ENCODE data around the gene CPXM1. TPM values are rescaled to one million over a fixed set of nuclear protein-coding genes. Genes with fewer than 3 reads are reported as not detected.

CPXM1 gene
- total and polyA plus RNA-seq, 2 donors from 2014 or later = 5.2 to 7.1 TPM

- Histone ChIP-seq H3K9ac (ENCODE audit: low read length in 3 of 3) (no peak overlapping the region), H3K4me3 (ENCODE audit: low read length in 3 of 3) (no peak overlapping the region), H3K27ac (ENCODE audit: low read depth in 2 of 2, low read length in 2 of 2) (no peak overlapping the region), H3K36me3 (ENCODE audit: control insufficient read depth in 2 of 3, insufficient read depth in 3 of 3, low read length in 3 of 3) (no peaks in the 10 kb centered on the region), H3K9me3 (ENCODE audit: control insufficient read depth in 2 of 3, insufficient read depth in 1 of 3, low read length in 3 of 3) (no peaks in the 10 kb centered on the region), H3K4me1 (ENCODE audit: control insufficient read depth in 2 of 3, insufficient read depth in 2 of 3, low read depth in 1 of 3, low read length in 3 of 3) (no peaks in the 10 kb centered on the region), H3K27me3 (ENCODE audit: control insufficient read depth, insufficient read depth, low read length) (peaks cover 8% of the 10 kb centered on the region)
- FAIRE-seq (no peak), DNase-seq (peak in 2 of 5 donors; percentile 4 to 5)
- TF ChIP-seq CTCF (IDR thresholded peaks at IDR 0.05; ENCODE audit: borderline replicate concordance, extremely low read depth, insufficient read depth) = no peak
- intact Hi-C loops (cut with DNase I) = no loop called here
These were observed 54.3 kb downstream of the CPXM1 start for GRCh38 chr20:2745936-2746635.

- TF ChIP-seq CTCF (IDR thresholded peaks at IDR 0.05; ENCODE audit: borderline replicate concordance, extremely low read depth, insufficient read depth) = no peak
- Histone ChIP-seq H3K4me1 (ENCODE audit: control insufficient read depth in 2 of 3, insufficient read depth in 2 of 3, low read depth in 1 of 3, low read length in 3 of 3) (no peaks in the 10 kb centered on the region), H3K27me3 (ENCODE audit: control insufficient read depth, insufficient read depth, low read length) (peaks cover 8% of the 10 kb centered on the region), H3K36me3 (ENCODE audit: control insufficient read depth in 2 of 3, insufficient read depth in 3 of 3, low read length in 3 of 3) (no peaks in the 10 kb centered on the region), H3K27ac (ENCODE audit: low read depth in 2 of 2, low read length in 2 of 2) (no peak overlapping the region), H3K9ac (ENCODE audit: low read length in 3 of 3) (no peak overlapping the region), H3K4me3 (ENCODE audit: low read length in 3 of 3) (no peak overlapping the region), H3K9me3 (ENCODE audit: control insufficient read depth in 2 of 3, insufficient read depth in 1 of 3, low read length in 3 of 3) (no peaks in the 10 kb centered on the region)
- intact Hi-C loops (cut with DNase I) = no loop called here
- DNase-seq = peak in 1 of 5 donors; percentile 11
- FAIRE-seq = no peak
These were observed 55.1 kb downstream of the CPXM1 start for GRCh38 chr20:2745060-2745910.

Other genes starting within 250 kb of the CPXM1 start
- gene NOP56, start 148.0 kb downstream of the CPXM1 start, total RNA-seq = 110 TPM
- gene NOP56, start 148.0 kb downstream of the CPXM1 start, polyA plus RNA-seq (ENCODE audit: insufficient read depth, low read depth, low replicate concordance) = 68.8 TPM
- 77.3 TPM for gene IDH3B, start 136.4 kb downstream of the CPXM1 start, total RNA-seq
- gene IDH3B, start 136.4 kb downstream of the CPXM1 start, polyA plus RNA-seq (ENCODE audit: insufficient read depth, low read depth, low replicate concordance) = 134 TPM
- gene EBF4, start 107.8 kb downstream of the CPXM1 start, total RNA-seq = 10.2 TPM
- 8.8 TPM for gene EBF4, start 107.8 kb downstream of the CPXM1 start, polyA plus RNA-seq (ENCODE audit: insufficient read depth, low read depth, low replicate concordance)
- not detected for gene C20orf141, start 14.4 kb upstream of the CPXM1 start, total RNA-seq
- gene C20orf141, start 14.4 kb upstream of the CPXM1 start, polyA plus RNA-seq (ENCODE audit: insufficient read depth, low read depth, low replicate concordance) = not detected
- not detected for gene TMEM239, start 15.7 kb upstream of the CPXM1 start, total RNA-seq
- not detected for gene TMEM239, start 15.7 kb upstream of the CPXM1 start, polyA plus RNA-seq (ENCODE audit: insufficient read depth, low read depth, low replicate concordance)
- gene PCED1A, start 40.0 kb upstream of the CPXM1 start, total RNA-seq = 47.7 TPM
- 43.6 TPM for gene PCED1A, start 40.0 kb upstream of the CPXM1 start, polyA plus RNA-seq (ENCODE audit: insufficient read depth, low read depth, low replicate concordance)
- gene VPS16, start 40.1 kb upstream of the CPXM1 start, total RNA-seq = 38.6 TPM
- 38.8 TPM for gene VPS16, start 40.1 kb upstream of the CPXM1 start, polyA plus RNA-seq (ENCODE audit: insufficient read depth, low read depth, low replicate concordance)
- gene PTPRA, start 72.9 kb upstream of the CPXM1 start, total RNA-seq = 70.3 TPM
- 33.1 TPM for gene PTPRA, start 72.9 kb upstream of the CPXM1 start, polyA plus RNA-seq (ENCODE audit: insufficient read depth, low read depth, low replicate concordance)
- not detected for gene GNRH2, start 243.0 kb upstream of the CPXM1 start, total RNA-seq
- not detected for gene GNRH2, start 243.0 kb upstream of the CPXM1 start, polyA plus RNA-seq (ENCODE audit: insufficient read depth, low read depth, low replicate concordance)
- gene MRPS26, start 245.4 kb upstream of the CPXM1 start, total RNA-seq = 39.8 TPM
- 109 TPM for gene MRPS26, start 245.4 kb upstream of the CPXM1 start, polyA plus RNA-seq (ENCODE audit: insufficient read depth, low read depth, low replicate concordance)

Data from kidney (tissue), 14 donors.